Measurements from ENCODE around the gene SDCCAG8.

SDCCAG8 gene

DNA sequence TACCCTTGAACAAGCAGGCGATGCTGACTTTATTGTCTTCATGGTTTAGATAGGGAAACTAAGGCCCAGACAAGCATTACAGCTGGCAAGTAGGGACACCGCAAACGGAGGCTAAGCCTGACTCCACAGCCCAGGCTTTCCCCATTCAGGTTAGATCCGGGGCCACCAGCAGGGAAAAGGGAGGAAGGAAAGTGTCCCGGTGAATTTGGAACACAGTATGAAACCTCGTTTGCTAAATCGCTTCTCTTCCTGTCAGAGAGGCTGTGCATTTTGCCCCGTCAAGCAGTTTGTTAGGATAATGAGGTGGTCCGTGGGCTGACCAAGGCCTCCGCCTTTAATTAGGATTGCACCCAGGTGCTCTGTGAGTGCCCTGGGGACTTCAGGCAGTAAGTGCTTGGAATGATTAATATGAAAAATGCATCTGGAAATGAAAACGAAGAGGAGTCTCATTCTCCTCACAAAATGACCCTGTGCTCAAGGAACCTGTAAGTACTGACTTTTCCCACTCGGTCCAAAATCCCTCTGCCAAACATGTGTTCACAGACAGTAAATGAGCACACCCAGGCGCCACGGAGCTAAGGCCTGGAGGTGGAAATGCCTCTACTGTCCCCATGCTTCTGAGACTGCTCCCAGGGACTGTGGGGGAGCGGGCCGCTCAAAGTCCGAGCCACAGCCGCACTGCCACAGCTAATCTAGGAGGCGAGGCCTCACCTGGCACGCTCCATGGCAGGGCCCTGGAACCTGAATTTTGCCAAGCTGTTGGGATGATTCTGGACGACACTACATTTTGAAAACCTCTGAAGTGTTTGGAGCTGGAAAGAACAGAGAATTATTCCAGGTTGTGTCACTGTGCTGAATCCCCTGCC, 234.1 kb downstream of the SDCCAG8 start:
- no peak for DNase-seq

DNA sequence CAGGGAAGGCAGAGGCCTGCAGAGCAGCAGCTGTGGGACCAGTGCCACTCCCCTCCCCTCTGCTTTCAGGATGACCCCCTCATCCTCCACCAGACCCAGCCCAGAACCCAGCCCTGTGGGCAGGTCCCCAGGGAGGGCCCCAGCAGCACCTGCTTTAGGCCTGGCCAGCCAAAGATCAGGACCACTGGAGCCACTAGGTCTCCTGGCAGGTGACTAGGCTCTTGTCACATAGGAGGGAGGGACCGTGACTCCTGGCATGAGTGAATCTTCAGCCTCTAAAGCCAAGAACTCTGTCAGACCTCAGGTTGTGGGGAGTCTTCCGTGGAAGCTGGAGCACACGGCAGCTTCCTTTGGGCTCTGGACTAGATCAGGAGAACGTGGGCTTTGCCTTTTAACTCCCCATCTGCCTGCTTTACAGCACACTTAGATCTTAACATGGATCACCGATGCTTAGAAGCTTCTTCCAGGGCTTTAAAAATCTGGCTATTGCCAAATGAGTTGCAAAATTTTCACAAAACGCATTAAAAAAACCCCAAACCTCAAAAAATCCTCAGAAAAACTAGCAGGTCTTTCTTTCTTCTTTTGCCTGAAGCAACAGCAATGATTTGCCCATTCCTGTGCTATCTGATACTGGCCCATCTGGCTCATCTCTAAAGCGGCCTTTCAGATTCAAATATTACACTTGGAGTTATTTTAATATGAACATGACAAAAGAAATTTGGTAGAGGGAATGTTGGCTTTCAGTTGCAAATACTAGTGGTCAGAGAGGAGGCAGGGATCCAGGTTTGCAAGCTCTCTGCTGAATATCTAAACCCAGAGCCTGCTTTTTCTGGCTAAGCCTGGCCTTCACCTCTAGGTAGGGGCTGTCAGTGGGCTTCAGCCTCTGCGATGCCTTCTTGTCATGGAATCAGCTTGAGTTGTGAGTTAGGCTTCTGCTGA, 235.2 kb downstream of the SDCCAG8 start:
- DNase-seq = no peak

DNA sequence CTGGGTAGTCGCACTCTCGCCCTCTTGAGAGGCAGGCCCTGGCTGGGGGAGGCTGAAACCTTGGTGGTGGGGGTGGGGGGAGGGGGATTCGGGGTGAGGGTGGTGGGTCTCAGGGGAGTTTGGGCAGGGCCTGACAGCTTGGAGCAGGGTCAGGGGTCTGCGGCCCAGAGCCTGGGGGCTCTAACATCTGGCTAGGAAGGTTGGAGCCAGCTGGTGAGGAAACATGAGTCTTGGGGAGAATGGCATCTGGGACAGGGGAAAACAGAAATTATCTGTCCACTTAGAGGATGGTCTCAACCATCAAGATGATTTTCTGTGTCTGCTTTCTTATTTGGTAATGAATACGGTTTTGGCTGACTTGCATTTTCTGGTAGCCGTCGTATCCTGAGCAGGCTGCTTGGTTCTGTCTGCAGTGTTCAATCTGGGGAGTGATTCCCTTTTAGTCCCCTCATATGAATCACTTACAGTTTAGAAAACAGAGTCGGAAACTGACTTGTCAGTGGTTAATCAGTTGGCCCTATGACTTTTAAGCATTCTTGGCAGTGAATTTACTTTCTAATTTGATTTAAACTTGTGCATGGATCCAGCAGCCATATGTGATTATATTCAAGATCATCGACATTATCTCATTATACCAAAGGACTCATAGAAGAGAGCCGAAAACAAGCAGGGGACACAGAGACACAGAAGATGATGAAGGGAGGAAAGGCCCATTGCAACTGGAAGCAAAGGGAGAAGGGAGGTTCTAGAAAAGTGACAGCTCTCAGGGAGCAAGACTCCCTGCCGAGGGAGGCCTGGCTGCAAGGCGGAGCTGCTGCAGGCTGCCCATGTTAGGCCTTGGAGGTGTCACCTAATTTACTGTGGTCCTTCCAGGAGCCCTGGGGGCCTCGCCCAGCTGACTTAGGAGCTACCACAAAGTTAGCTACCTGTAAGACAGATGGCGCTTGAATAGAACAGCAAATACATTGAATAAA, 237.6 kb downstream of the SDCCAG8 start:
- DNase-seq = no peak

DNA sequence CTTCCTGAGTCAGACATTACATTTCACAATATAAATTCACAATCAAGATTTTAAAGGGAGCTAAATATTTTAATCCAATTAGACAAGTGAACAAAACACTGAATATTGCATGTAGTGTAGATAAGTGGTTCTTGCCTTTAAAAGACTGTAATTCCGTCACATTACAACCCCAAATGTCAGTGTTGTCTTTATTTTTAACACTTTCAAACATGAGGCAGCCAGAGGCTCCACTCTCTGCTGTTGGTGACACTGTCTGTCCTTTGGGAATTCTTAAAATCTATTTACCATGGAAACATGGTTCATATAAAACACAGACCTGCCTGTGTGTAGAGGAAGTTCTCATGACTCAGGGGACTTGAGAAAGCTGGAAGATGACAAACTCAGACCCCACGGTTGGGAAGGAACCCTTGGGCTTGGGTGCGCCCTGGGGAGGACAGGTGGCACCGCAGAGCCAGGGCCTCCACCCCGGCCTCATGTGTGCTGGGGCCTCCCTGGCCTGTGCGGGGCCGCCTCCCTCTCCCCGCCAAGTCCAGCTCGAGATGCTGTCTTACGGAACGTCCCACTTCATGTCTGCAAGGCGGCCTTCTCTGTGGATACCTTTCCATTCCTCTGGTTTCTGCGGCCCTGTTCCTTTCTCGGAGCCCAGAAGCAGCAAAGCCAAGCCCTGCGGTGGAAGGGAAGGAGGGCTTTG, 239.0 kb downstream of the SDCCAG8 start:
- DNase-seq = no peak

DNA sequence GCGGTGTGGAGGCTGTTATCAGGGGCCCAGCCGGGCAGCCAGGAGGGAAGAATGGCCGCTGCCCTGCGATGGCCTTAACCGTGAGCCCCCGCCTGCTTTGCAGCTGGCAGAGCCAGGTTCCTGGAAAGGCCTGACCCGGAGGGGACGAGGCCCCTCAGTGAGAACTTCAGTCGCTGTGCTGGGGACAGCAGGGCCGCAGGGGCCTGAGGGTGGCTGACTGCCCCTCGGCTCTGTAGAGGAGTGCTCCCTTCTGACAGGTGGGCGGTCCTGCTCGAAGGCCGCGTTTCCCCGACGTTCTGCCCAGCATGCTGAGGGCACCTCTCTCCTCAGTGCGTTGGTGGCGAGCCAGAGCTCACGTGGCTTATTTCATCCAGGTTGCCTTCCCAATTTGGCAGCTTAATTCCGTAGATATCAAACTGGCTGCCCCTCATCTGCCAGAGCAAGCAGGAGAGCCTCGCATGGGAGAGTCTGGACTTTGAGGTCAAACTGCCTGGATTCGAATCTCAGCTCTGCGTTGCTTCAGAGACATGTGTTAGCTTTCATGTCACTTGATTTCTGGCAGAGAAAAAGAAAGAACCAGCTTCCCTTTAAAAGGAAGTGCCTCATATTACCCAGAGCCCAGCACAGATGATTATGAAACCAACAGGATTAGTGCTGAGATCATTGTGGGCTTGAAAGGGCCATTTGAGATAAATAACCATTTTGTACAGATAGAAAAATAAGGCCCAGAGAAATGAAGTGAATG, 239.8 kb downstream of the SDCCAG8 start:
- no peak for DNase-seq

DNA sequence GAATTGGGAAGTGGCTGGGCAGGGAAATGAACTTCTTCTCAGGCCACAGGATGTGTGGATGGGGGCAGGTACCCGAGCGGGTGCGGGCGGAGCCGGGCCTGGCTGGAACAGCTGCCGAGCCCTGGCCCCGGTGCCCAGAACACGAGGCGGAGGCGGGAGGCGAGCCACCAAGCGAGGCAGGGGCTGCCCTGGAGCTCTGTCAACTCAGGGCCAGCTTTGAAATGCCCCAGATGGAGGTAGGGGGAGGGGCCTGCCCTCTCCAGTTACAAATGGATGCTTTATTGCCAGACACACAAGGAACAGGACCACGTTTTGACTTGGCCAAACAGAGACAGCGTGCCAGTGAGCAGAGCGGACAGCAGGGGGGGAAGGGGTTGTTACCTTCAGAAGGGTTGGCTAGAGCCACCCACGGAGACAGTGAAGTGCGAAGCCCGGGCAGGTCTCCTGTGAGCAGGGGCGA, 240.4 kb downstream of the SDCCAG8 start:
- no peak for DNase-seq

DNA sequence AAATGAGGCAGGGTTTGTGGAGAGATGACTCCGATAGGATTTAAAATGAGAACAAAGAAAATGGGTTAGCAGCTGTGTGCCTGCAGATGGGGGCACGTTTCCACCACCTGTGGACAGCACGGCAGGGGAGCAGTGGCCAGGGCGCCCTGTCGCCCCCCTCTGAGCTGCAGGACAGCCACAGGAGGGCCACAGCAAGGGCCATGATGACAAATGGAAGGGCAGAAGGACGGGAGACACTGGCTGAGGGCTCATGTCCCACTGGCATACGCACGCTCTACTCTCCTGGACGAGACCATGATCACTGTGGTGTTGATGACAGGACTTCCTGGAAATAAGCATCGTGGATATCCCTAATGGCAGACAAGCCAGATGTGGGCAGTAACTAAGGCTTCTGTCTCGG, 241.0 kb downstream of the SDCCAG8 start:
- DNase-seq = no peak

DNA sequence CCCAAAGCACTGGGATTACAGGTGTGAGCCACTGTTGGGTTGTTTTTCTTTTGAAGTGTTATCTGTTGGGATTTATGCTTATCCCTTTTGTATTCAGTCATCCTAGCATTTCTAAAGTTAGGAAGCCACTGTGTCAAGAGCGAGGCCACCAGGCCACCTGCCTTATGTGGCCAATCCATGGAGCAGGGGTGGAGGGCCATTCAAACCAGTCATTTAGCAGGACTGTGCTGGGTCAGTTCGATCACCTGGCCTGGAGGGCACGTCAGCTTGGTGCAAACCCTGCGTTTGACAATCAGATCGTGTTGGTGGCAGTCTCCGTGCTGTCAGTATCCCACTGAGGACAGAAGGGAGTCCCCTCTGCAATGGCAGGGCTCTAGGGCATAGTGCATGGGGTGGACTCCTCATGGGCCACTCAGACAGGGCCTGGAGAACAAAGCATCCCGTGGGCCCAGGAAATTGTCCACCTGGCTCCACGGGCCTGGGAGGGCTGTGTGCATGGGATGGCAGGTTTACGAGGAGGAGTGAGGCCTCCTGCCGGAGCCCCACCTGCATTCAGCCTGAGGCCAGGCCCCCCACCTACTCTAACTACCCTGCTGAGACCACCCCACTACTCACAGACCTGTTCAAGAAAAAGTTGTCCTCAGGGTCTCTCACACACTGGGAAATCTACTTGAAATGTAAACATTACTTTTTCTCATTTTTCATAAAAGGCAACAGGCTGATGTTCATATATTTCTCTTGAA, 242.3 kb downstream of the SDCCAG8 start:
- DNase-seq = no peak

DNA sequence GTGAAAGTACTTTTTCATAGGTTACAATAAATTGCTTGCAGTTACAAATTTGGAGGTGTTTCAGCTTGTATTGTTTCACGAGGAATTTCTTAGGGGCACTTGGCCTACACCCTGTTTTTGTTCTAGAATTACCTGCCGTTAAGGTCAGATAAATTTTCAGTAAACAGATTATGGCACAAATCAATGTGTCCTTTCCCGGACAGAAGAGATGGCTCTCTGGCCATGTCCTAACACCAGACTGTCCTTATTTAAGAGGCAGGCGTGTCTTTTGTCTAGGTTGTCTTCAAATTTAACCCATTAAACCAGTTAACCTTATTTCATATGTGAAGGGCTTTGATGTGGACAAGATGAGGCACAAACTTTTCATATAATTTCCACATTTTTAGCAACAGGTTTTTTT, 243.4 kb downstream of the SDCCAG8 start:
- DNase-seq = no peak

DNA sequence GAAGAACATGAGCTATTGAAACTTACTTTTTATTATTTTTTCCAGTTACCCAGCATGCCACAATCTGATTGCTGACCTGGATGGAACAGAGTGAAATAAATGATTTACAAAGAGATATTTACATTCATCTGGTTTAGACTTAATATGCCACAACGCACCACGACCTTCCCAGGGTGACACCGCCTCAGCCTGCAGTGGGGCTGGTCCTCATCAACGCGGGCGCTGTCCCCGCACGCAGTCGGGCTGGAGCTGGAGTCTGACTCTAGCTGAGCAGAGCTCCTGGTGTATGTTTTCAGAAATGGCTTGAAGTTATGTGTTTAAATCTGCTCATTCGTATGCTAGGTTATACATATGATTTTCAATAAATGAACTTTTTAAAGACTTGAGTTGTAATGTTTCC, 243.9 kb downstream of the SDCCAG8 start:
- no peak for DNase-seq

DNA sequence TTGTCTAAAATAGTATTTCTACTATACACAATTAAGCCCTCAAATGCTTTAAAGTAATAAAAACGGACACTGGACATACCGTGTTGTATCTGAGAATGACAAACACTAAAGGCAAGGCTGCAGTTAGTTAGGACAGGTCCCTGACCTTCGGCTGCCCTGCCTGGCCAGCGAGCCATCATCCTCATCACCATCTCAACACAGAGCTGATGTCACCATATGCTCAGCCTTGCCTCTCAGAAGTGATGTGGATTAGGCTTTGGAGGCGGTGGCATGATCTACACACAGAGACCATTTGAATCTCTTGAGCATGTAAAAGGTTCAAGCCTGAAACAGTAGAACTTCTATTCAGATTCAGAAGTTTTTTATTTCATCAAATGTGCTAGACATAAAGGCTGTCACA, 244.7 kb downstream of the SDCCAG8 start:
- DNase-seq = no peak

DNA sequence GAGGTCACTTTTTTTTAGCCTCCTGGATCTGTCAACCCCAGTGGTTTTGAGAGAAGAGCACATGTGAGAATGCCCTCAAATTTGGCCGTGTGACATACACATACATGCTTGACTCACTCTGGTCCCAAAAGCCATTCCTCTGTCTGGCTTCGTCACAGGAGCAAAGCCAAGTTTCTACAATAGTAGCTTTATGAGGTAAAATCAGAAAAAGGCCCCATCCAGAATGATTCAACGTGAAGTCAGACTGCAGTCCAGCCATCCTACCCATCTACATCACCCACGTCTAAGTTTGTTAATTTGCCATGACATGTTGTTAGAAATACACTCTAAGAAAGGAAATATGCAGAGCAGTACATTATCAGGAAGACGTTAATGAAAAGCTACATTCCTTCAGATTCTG, 245.2 kb downstream of the SDCCAG8 start:
- DNase-seq = no peak

DNA sequence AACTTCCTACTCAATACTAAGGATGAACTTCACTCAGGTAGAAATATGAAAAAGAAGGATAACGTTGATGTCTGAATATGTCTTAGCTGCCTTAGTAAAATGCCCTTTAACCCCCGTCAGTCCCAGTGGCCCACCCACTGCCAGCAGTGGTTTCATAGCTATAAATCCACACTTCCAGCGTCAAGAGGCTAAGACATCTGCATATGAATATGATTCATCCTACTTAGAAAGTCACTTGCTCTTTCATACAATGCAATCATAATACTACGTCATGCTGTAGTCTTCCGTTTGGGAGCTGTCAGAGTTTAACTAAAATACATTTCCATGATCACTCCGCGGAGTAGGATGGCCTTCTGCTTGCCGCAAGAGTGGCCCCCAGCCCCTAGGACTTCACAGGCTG, 247.3 kb downstream of the SDCCAG8 start:
- no peak for DNase-seq

DNA sequence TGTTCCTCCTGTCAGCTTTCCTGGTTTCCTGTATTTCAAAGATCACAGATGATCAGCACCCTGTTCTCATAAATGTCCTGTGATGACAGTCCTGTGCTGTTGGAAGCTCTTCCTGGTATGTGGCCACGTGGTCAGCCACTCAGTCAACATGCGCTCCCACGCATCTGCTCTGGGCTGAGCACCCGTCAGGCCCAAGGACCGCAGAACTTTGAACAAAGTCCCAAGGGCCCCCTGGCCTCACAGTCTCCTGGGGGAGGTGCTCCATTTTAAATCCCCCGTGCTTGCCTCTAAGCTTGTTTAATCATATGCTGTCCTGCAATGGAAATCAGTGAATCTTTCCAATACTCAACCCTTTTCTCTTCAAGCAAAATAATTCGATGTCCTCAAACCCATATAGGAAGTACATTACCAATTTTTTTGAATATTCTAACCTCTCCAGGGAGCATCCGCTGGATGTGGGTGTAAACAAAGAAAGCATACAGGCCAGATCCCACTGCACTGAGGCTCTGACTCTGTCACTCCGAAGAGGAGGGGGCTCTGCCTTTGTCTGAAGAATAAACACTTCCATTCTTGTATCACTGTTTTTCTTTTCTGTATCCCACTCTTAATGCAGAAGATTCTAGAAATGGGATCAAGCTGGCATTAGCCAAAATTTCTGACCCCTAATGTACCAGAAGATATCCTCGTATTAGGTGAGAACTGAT, 250.3 kb downstream of the SDCCAG8 start:
- DNase-seq = no peak

DNA sequence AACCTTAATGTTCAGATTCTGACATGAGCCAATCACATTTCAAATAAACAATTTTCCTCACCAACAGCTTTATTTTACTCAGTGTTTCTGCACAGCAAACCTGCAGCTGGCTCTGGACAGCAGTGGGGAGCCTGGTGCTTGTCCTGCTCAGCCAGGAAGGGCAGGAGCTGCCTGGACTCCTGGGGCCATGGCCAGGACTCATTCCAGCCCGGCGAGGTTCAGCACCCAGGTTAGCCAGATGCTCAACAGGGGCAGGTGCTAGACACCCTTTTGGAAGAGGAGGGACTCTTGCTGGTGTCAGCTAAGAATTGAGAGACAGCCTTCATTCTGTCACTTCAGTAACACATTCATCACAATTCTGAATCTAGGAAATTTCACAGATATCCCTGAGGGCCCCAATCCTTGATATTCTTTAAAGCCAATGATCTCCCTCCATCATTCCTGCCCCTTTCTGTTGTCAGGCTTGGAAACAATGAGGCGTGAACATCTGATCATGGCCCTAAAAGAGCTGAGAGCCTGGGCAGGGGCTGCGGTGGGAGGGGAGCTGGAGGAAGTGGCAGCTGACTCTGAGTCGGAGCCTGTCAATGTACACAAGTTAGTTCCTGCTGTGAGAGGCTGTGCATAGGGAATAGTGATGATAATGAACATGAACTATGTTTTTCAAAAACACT, 251.3 kb downstream of the SDCCAG8 start:
- no peak for DNase-seq

DNA sequence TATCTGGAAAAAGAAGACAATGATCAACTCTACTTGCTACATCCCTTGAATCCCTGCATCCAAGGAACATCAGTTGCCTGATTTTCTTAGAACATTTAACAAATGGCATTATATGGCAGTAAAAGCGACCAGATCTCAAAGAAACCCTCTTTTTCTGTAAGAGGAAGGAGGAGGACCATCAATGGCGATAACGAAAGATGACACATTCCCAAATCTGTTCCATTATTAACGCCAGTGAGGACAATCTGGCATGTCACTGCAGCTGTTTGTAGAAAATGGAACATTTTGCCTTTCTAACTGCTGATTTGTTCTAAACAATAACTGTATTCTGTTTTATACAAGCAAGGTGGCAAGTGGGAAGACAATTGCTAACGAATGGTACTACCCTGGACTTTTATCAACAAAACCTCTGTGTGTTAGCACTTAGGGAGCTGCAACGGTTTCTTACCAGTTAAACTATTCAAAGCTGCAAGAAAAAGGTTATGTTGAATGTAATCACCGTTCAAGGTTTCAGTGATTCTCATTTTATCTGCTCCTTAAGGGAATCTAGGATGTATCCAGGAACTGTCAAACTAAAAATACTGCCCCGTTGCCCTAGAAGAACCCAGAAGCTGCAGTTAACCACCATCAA, 251.9 kb downstream of the SDCCAG8 start:
- no peak for DNase-seq

DNA sequence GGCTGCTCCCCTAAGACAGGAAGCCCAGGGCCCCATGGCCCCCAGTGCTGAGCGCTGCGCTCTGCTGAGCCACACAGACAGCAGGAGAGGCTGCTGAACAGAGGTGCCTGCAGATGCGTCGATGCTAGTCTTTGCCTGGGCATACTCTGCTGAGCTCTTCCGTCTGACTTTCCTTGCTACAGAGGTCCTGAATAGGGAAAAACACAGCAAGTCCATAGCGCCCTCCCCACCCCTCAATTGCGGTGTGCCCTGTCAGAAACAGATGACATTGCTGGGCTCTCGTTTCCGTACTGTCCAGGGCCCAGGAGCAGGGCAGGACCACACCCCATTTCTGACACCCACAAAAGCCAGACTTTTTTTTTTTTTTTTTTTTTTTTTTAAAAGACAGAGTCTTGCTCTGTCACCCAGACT, 252.5 kb downstream of the SDCCAG8 start:
- DNase-seq = no peak

DNA sequence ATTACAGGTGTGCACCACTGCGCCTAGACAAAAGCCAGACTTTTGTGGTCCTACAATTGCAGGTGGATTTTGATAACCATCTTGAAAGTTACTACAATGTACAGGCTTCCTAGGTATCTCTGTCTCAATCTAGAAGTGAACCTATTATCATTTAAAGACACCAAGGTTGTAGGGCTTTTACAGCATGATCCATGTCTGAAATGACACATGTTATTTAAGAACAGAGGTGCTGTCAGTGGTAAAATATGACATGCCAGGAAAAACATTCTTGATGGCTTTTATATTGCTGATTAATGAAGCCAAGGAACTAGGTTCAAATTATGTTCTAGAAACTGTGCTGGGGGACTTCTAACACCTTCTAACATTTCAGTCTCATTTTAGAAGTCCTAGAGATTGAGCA, 253.1 kb downstream of the SDCCAG8 start:
- DNase-seq = no peak

DNA sequence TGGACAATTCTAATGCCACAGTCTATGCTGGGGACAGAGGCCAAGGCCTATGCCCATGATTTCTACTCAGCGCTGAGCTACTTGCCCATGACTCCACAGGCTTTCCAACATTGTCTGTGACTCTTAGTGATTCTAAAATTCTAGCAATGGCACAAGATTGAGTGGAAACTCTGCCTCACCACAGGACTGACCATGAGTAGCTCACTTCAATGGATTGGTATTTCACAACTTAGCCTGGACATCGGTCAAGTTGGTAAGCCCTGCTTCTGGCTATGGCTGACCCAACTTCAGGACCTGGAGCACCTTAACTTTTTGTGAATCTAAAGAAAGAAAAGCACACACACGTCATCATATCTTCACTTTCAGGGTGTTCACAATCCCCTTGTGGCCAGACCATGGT, 255.1 kb downstream of the SDCCAG8 start:
- DNase-seq = no peak

Data from amniotic stem cell (primary cell).